GM10248 (cell line): Measurements from ENCODE around the gene ACTN3.
"Not testable (repeated sequence)": the region's sequence is repeated elsewhere in the genome, so short reads cannot be mapped to it uniquely, and the experiment has no call there.

Experiments used
- CTCF ChIA-PET: fragments of 300-600 bp; sonication (Branson Sonifier 250); formaldehyde crosslinking; extraction: SDS; loops from one replicate; lab custom pipeline; 2021; ENCODE audit warnings: antibody characterized with exemption; lab: Yijun Ruan, JAX
- POLR2A ChIA-PET: fragments of 350-650 bp; sonication (Branson Sonifier 250); formaldehyde crosslinking; extraction: SDS; loops from one replicate; lab custom pipeline; 2020; ENCODE audit warnings: antibody characterized with exemption; lab: Yijun Ruan, JAX
- DNase-seq: peaks from one replicate; pipeline ENCODE4 v3.0.0; 2012; ENCODE audit errors: extremely low spot score
- CTCF ChIP-seq: IDR thresholded peaks from 2 replicates; pipeline ENCODE4 v1.5.1; 2012; ENCODE audit warnings: mild to moderate bottlenecking, low read depth; ENCODE audit errors: extremely low read depth, missing control alignments, control extremely low read depth

The ACTN3 gene

DNA sequence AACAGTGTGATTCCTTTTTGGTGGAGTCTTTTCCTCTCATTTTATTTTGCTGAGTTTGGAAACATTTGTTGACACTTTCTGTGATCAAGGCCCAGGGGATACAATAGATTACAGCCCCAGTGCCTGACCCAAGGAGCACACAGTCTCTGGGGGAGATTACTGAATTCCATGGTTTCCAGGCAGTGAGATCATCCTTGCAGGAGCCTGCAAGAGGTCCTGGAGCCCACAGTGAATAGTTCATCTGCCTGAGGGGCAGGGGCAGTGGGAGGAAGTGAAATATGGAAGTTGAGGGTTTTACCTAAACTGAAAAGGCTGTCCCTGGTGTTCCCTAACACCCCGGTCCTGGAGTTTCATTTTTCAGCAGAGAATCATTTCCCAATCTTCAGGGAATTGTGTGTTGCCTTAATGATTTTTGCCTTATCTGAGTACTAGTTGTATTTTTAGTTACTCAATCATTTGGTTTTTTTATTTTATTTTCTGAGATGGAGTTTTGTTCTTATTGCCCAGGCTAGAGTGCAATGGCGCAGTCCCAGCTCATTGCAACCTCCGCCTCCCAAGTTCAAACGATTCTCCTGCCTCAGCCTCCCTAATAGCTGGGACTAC lies 54.0 kb downstream of the ACTN3 start:
- POLR2A ChIA-PET: no interaction called here
- CTCF ChIA-PET: interaction anchor here (1.4 to 1.6 kb wide), 2 partner anchors 8 to 11 kb away, joined by 3 to 5 read pairs; no protein-coding TSS in a partner anchor
- no peak for TF ChIP-seq CTCF
- DNase-seq: no peak

DNA sequence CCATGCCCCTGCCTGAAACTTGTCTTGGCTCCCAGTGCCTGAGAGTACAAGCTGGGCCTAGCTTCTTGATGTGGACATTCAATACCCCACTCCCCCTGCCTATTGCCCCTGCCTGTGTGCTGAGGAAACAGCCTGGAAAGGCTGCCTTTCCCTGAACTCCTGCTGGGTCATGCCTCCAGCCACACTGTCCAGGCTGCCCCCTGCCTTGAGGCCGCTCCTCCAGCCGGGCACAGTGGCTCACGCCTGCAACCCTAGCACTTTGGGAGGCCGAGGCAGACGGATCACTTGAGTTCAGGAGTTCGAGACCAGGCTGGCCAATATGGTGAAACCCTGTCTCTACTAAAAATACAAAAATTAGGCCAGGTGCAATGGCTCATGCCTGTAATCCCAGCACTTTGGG lies 56.4 kb downstream of the ACTN3 start:
- POLR2A ChIA-PET: no interaction called here
- CTCF ChIA-PET: interaction anchor here (0.8 to 1.4 kb wide), 2 partner anchors 22 to 28 kb away, joined by 4 to 5 read pairs; no protein-coding TSS in a partner anchor
- DNase-seq: no peak
- TF ChIP-seq CTCF: no peak

GRCh38 chr11:66604155-66604554 lies 57.5 kb downstream of the ACTN3 start:
- CTCF ChIA-PET: interaction anchor here (1.0 kb wide), 1 partner anchor 10 kb away, joined by 3 read pairs; no protein-coding TSS in a partner anchor
- TF ChIP-seq CTCF: no peak
- DNase-seq: no peak
- POLR2A ChIA-PET: interaction anchor here (0.9 kb wide), 1 partner anchor 12 kb away, joined by 4 read pairs; the partner anchor contains the start of gene RBM14

- ChIA-PET POLR2A (interaction anchor here (1.8 kb wide), 1 partner anchor 43 kb away, joined by 5 read pairs; no protein-coding TSS in a partner anchor), CTCF (interaction anchor here (0.7 to 2.3 kb wide), 5 partner anchors 10 to 72 kb away, joined by 3 to 6 read pairs (median 4); partner anchors contain the start of genes CCDC87, CCS and RBM14)
- not testable (repeated sequence) for DNase-seq
Measured at GRCh38 chr11:66606608-66607007, 59.9 kb downstream of the ACTN3 start.

GRCh38 chr11:66607126-66607834 lies 60.6 kb downstream of the ACTN3 start:
- CTCF ChIA-PET: interaction anchor here (0.7 to 2.3 kb wide), 4 partner anchors 9 to 71 kb away, joined by 3 to 6 read pairs (median 4); partner anchors contain the start of genes CCDC87, CCS and RBM14

DNA sequence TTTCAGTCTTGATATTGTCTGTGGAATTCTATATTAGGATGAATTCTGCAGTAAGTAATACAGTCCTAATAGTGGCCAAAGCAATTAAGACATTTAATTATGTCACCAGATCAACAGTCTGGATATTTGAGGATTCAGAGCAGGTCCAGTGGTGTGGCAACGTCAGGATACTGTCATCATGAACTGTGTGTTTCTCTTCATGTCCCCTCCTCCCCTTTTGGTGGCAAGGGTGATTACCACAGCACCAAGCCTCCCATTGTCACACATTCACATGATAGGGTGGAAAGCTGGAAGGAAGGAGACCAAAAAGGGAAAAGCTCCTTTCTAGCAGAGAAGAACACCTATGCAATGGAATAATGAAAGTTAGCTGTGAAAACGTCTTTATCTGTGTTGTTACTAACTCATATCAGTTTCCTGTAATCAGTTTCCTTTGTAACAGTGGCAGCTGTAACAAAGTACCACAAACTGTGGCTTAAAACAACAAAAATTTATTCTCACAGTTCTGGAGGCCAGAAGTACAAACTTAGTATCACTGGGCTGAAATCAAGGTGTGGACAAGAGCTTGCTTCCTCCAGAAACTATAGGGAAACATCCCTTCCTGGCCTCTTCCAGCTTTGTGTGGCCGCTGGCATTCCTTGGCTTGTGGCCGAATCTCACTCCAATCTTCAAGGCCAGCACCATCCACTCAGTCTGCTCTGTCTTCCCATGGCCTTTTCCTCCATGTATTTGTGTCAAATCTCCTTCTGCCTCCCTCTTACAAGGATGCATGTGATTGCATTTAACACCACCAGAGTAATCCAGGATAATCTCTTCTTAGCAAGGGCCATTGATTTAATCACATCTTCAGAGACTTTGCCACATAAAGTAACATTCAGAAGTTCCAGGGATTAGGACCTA lies 63.3 kb downstream of the ACTN3 start:
- POLR2A ChIA-PET: no interaction called here
- CTCF ChIA-PET: interaction anchor here (1.4 to 1.9 kb wide), 2 partner anchors 19 to 68 kb away, joined by 3 to 7 read pairs; no protein-coding TSS in a partner anchor
- DNase-seq: no peak
- TF ChIP-seq CTCF: no peak

More at GRCh38 chr11:66607126-66607834, 60.6 kb downstream of the ACTN3 start:
- POLR2A ChIA-PET: interaction anchor here (0.6 to 0.7 kb wide), 2 partner anchors 8 to 32 kb away, joined by 3 to 5 read pairs; no protein-coding TSS in a partner anchor
- no peak for DNase-seq
- TF ChIP-seq CTCF: no peak
